ENCODE data around the gene ATP5PB. TPM values are rescaled to one million over a fixed set of nuclear protein-coding genes. Genes with fewer than 3 reads are reported as not detected.

Gene ATP5PB
- total RNA-seq, 4 donors from 2014 or later, result 60.3 to 334 (median 211) TPM

- peaks cover 0 to 41% (median 19%) of the 10 kb centered on the region in 4 donors for H3K36me3 ChIP-seq
Measured at GRCh38 chr1:111454859-111455641, 5.8 kb downstream of the ATP5PB start.

GRCh38 chr1:111455642-111456031 lies 6.4 kb downstream of the ATP5PB start:
- H3K4me3 ChIP-seq, result no peak overlapping the region
- peaks cover 23 to 48% (median 34%) of the 10 kb centered on the region in 4 donors for H3K4me1 ChIP-seq
- intact Hi-C loops (cut with DNase I; ENCODE audit: low total_unique reads) (no loop called here), in situ Hi-C loops (cut with MboI; ENCODE audit: low pct_ligation_motif_present in 1 of 4, low pct_unique_long_range_greater_than_20kb in 1 of 4, low sequenced_read_pairs in 3 of 4) (no loop called here)
- no peaks in the 10 kb centered on the region for H3K27me3 ChIP-seq
- H3K36me3 ChIP-seq, result peaks cover 0 to 46% (median 22%) of the 10 kb centered on the region in 4 donors
- DNase-seq, result no peak
- WGBS, 2 donors (ENCODE audit: low coverage in 1 of 2), result 84% methylated on average over 3 of the region's 3 CpGs
- no peaks in the 10 kb centered on the region for H3K9me3 ChIP-seq
- TF ChIP-seq CTCF (IDR thresholded peaks at IDR 0.05) (no peak), POLR2AphosphoS5 (IDR thresholded peaks at IDR 0.05) (no peak), EP300 (IDR thresholded peaks at IDR 0.05; ENCODE audit: low read depth) (no peak), POLR2A (IDR thresholded peaks at IDR 0.05) (no peak)
- no peak overlapping the region for H3K27ac ChIP-seq

More at GRCh38 chr1:111454859-111455641, 5.8 kb downstream of the ATP5PB start:
- no peak overlapping the region for H3K4me3 ChIP-seq
- in situ Hi-C loops (cut with MboI; ENCODE audit: low pct_ligation_motif_present in 1 of 4, low pct_unique_long_range_greater_than_20kb in 1 of 4, low sequenced_read_pairs in 3 of 4) (no loop called here), intact Hi-C loops (cut with DNase I; ENCODE audit: low total_unique reads) (no loop called here)
- no peaks in the 10 kb centered on the region for H3K9me3 ChIP-seq
- DNase-seq, result no peak
- TF ChIP-seq POLR2A (IDR thresholded peaks at IDR 0.05), result no peak
- TF ChIP-seq EP300 (IDR thresholded peaks at IDR 0.05; ENCODE audit: low read depth), result no peak
- TF ChIP-seq POLR2AphosphoS5 (IDR thresholded peaks at IDR 0.05), result no peak
- no peak for TF ChIP-seq CTCF (IDR thresholded peaks at IDR 0.05)
- 49% methylated on average over 5 of the region's 5 CpGs for WGBS, 2 donors (ENCODE audit: low coverage in 1 of 2)
- H3K27ac ChIP-seq, result no peak overlapping the region
- H3K4me1 ChIP-seq, result peaks cover 29 to 54% (median 39%) of the 10 kb centered on the region in 4 donors
- no peaks in the 10 kb centered on the region for H3K27me3 ChIP-seq

GRCh38 chr1:111461765-111462164 lies 12.5 kb downstream of the ATP5PB start:
- no peaks in the 10 kb centered on the region for H3K4me1 ChIP-seq
- H3K9me3 ChIP-seq, result no peaks in the 10 kb centered on the region
- no peaks in the 10 kb centered on the region for H3K27me3 ChIP-seq
- no peak for TF ChIP-seq CTCF (IDR thresholded peaks at IDR 0.05)
- TF ChIP-seq POLR2A (IDR thresholded peaks at IDR 0.05), result no peak
- 94 to 100% methylated on average over 2 to 6 of the region's 6 CpGs for WGBS, 2 donors (ENCODE audit: low coverage in 1 of 2)
- in situ Hi-C loops (cut with MboI; ENCODE audit: low pct_ligation_motif_present in 1 of 4, low pct_unique_long_range_greater_than_20kb in 1 of 4, low sequenced_read_pairs in 3 of 4) (no loop called here), intact Hi-C loops (cut with DNase I; ENCODE audit: low total_unique reads) (no loop called here)
- H3K36me3 ChIP-seq, result peaks cover 0 to 58% (median 28%) of the 10 kb centered on the region in 4 donors
- no peak for DNase-seq
- H3K4me3 ChIP-seq, result no peak overlapping the region
- H3K27ac ChIP-seq, result no peak overlapping the region

GRCh38 chr1:111462370-111463028 lies 13.2 kb downstream of the ATP5PB start:
- H3K4me1 ChIP-seq, result no peaks in the 10 kb centered on the region
- H3K4me3 ChIP-seq, result no peak overlapping the region
- peak overlapping the region in 1 of 4 donors; percentile 12 for H3K27ac ChIP-seq
- TF ChIP-seq EP300 (IDR thresholded peaks at IDR 0.05; ENCODE audit: low read depth) (no peak), POLR2AphosphoS5 (IDR thresholded peaks at IDR 0.05) (no peak), POLR2A (IDR thresholded peaks at IDR 0.05) (no peak)
- WGBS, 2 donors (ENCODE audit: low coverage in 1 of 2), result 78 to 81% methylated on average over 4 of the region's 4 CpGs
- intact Hi-C loops (cut with DNase I; ENCODE audit: low total_unique reads) (no loop called here), in situ Hi-C loops (cut with MboI; ENCODE audit: low pct_ligation_motif_present in 1 of 4, low pct_unique_long_range_greater_than_20kb in 1 of 4, low sequenced_read_pairs in 3 of 4) (no loop called here)
- no peaks in the 10 kb centered on the region for H3K27me3 ChIP-seq
- H3K9me3 ChIP-seq, result no peaks in the 10 kb centered on the region
- peaks cover 0 to 53% (median 23%) of the 10 kb centered on the region in 4 donors for H3K36me3 ChIP-seq
- DNase-seq, result no peak

Data from transverse colon (tissue), 4 donors.